ENCODE measurements around the gene MAP7D3.
"Not testable (repeated sequence)": the region's sequence is repeated elsewhere in the genome, so short reads cannot be mapped to it uniquely, and the experiment has no call there.

Gene MAP7D3, protein sequence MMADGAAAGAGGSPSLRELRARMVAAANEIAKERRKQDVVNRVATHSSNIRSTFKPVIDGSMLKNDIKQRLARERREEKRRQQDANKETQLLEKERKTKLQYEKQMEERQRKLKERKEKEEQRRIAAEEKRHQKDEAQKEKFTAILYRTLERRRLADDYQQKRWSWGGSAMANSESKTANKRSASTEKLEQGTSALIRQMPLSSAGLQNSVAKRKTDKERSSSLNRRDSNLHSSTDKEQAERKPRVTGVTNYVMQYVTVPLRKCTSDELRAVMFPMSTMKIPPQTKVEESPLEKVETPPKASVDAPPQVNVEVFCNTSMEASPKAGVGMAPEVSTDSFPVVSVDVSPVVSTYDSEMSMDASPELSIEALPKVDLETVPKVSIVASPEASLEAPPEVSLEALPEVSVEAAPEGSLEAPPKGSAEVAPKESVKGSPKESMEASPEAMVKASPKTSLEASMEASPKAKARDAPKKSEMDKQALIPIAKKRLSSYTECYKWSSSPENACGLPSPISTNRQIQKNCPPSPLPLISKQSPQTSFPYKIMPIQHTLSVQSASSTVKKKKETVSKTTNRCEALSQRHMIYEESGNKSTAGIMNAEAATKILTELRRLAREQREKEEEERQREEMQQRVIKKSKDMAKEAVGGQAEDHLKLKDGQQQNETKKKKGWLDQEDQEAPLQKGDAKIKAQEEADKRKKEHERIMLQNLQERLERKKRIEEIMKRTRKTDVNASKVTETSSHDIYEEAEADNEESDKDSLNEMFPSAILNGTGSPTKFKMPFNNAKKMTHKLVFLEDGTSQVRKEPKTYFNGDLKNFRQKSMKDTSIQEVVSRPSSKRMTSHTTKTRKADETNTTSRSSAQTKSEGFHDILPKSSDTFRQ

DNA sequence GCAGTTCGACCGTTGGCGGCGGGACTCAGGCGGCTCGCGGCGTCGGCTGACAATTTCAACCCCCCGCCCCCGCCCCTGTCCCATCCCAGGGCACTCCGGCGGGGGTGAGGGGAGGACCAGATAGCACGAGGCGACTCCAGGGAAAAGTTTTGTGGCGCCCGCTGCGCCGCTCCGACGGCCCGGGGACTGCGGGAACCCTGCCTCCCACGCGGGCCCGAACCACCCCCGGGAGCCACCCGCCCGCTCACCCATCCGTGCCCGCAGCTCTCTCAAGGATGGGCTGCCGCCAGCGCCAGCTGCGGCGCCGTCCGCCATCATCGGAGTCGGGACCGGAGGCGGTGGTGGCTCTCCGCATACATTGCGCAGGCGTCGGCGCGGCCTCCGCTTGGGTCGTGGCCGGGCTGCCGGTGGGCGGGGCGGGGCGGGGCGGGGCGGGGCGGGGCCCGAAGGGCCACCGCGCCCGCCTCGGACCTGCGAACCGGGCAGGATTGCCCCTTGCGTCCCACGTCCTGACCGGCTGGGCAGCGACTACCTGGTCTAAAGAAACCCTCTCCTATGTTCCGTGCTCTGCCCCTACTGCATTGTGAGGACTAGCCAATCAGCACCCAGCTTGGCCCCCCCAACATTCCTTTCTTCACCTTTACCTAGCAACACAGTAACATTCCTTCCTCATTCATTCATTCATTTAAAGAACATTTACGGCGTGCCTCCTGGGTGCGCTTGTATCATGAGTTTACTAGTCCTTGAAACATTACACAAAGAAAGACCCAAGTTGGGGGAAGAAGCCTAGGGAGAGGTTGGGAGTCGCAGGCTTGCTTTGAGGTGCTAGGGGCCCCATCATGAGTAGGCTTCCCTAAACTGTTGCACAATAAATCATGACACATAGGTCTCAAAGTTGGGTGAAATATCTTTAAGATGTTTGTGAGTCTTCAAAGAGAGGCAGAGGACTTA, at the start of gene MAP7D3:
Gene MAP7D3 (minus strand): TSS at position 360 of the 951 bp plus-strand sequence. CDS start 42 bp downstream, at position 318.
- in situ Hi-C loops (cut with MboI; ENCODE audit: low sequenced_read_pairs), result no loop called here

DNA sequence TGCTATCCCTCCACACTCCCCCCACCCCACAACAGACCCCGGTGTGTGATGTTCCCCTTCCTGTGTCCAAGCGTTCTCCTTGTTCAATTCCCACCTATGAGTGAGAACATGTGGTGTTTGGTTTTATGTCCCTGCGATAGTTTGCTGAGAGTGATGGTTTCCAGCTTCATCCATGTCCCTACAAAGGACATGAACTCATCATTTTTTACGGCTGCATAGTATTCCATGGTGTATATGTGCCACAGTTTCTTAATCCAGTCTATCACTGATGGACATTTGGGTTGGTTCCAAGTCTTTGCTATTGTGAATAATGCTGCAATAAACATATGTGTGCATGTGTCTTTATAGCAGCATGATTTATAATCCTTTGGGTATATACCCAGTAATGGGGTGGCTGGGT, 49.5 kb upstream of the MAP7D3 start, which contains the start of gene ADGRG4:
Gene ADGRG4 (plus strand): TSS at position 243 of the 400 bp plus-strand sequence. CDS start 7,815 bp downstream, outside the sequence.
- in situ Hi-C loops (cut with MboI; ENCODE audit: low sequenced_read_pairs), result not testable (repeated sequence)

DNA sequence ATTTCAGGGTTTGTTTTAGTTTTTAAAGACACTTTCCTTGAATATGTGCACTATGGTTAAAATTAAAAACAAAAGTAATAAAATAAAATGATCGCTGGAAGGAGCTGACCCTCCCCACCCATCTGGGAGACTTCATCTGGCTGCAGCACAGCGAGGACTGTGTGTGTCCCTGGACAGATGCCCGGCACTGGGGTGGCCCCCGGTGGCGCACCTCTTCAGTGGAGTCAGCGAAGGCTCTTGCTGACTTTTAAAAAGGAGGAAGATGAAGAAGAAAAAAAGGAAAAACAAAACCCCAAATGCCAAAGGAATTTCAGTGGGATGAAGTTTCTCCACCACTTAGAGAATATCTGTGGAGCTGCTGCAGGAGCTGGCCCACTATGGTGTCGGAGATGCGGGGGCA, 44.2 kb upstream of the MAP7D3 start:
- in situ Hi-C loops (cut with MboI; ENCODE audit: low sequenced_read_pairs), result no loop called here

DNA sequence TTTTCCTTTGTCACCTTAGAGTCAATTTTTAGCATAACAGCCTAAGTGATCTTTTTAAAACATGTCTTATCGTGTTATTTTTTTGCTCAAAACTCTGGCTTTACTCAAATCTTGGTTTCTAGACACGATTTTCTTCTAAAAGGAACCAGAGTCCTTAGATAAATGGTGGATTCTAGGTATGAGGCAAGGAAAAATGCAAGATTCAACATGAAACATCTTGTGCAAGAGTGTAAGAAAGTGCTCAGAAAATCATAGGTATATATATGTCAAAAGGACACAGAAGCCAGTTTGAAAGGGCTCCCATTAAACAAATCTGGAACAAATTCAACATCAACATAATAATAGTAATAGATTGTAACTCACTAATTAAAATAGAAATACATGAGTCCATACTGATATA, 41.5 kb upstream of the MAP7D3 start:
- in situ Hi-C loops (cut with MboI; ENCODE audit: low sequenced_read_pairs), result no loop called here

DNA sequence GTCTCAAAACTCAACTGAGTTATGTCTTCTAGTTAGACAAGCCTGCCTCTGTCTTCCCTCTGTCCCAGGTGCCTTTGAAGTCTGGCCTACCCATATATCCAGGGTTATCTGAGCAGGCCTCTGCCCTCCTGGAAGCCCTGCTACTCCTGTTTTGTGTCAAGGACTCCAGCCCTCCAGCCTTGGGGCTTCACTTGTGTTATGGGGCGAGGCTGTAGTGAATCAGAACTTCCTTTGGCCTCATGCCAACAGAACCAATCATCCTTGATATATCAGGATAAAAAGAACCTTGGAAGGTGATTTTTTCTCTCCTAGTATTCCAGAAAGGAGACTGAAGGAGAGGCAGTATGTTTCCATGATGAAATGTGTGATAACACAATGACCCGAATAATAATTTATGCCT, 40.6 kb upstream of the MAP7D3 start:
- in situ Hi-C loops (cut with MboI; ENCODE audit: low sequenced_read_pairs), result no loop called here

DNA sequence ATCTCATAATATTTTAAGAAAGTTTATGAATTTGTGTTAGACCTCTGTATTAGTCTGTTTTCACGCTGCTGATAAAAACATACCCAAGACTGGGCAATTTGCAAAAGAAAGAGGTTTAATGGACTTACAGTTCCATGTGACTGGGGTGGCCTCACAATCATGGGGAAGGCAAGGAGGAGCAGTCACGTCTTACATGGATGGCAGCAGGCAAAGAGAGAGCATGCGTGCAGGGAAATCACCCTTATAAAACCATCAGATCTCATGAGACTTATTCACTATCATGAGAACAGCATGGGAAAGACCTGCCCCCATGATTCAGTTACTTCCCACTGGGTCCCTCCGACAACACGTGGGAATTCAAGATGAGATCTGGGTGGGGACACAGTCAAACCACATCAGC, 35.2 kb upstream of the MAP7D3 start:
- in situ Hi-C loops (cut with MboI; ENCODE audit: low sequenced_read_pairs), result not testable (repeated sequence)

DNA sequence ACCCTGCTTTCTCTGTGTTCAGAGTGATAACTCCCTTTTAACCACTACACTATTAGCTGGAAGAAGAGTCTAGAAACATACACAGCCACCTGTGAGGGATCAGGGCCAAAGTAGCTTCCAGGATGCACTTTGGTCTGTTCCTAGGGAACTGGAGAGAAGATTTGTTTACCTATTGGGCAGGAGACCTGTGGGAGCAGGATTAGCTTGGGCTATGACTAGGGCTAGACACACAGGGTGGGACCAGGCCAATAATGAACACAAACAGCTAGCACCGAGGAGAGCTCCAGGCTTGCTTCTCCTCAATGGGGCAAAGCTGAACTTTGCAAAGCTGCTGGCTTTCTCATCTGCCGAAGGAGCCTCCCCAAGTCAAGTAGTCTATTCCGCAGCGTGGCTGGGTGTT, 24.4 kb upstream of the MAP7D3 start:
- in situ Hi-C loops (cut with MboI; ENCODE audit: low sequenced_read_pairs), result no loop called here

DNA sequence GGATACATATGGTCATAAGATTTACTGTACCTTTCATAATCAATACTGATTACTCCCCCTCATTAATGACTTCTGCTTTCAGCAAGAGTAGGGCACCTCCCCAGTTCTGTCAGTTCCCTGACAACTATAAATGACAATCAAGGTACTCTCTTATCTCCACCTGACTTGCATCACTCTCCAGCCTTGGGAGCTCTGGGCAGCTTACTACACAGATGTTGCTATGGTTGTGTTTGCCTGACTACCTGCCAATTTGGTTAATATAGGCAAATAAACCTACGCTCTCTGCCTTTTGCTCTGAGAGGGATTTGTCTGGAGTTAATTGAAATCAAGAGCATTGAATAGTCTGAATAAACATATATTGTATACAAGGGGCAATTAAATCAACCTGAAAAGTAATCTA, 22.8 kb upstream of the MAP7D3 start:
- in situ Hi-C loops (cut with MboI; ENCODE audit: low sequenced_read_pairs), result no loop called here

DNA sequence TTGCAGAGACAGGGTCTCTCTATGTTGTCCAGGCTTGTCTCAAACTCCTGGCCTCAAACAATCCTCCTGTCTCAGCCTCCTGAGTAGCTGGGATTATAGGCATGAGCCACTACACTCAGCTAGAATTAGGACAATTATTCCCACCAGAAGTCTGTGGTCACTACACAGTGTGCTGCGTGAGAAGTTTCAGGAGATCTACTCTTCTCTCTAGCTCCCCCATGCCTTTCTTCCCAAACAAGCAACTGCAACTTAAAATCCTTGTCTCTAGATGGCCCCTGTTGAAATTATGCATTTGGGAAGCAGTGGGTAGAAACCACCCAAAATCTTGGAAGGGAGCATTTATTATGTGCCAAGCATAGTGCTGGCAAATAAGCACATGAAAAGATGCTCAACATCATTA, 21.1 kb upstream of the MAP7D3 start:
- in situ Hi-C loops (cut with MboI; ENCODE audit: low sequenced_read_pairs), result no loop called here

DNA sequence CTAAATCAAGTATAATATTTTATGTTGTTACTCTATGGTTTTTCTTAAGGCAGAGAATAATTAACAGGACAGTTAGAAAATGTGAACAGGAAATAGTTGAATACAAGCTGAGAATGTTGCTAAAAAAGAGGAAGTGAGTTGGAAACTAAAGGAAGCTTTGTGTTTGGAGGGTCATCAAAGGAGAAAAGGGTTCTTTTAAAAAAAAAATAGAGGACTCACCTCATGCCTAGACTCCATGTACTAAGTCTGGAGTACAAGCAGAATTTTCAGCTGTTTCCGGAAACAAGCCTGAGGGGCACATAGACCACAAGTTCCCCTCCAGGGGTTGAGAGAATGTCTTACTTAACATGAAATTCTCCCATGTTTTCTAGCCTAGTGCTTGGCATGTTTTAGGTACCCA, 20.1 kb upstream of the MAP7D3 start:
- in situ Hi-C loops (cut with MboI; ENCODE audit: low sequenced_read_pairs), result no loop called here

DNA sequence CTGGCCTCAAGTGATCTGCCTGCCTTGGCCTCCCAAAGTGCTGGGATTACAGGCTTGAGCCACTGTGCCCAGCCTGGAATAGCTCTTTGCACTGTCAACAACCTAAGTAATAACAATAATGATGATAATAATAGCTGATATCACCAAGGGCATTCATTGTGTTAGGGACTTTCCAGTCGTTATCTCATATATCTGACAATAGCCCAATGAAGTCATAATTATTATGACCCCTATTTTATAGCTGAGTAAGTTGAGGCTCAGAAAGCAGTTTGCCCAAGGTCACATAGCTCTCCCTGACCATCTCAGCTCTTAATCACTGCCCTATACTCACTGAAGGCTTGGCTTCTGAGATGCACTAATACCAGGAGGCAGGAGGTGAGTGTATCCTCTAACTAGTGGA, 18.7 kb upstream of the MAP7D3 start:
- in situ Hi-C loops (cut with MboI; ENCODE audit: low sequenced_read_pairs), result no loop called here

DNA sequence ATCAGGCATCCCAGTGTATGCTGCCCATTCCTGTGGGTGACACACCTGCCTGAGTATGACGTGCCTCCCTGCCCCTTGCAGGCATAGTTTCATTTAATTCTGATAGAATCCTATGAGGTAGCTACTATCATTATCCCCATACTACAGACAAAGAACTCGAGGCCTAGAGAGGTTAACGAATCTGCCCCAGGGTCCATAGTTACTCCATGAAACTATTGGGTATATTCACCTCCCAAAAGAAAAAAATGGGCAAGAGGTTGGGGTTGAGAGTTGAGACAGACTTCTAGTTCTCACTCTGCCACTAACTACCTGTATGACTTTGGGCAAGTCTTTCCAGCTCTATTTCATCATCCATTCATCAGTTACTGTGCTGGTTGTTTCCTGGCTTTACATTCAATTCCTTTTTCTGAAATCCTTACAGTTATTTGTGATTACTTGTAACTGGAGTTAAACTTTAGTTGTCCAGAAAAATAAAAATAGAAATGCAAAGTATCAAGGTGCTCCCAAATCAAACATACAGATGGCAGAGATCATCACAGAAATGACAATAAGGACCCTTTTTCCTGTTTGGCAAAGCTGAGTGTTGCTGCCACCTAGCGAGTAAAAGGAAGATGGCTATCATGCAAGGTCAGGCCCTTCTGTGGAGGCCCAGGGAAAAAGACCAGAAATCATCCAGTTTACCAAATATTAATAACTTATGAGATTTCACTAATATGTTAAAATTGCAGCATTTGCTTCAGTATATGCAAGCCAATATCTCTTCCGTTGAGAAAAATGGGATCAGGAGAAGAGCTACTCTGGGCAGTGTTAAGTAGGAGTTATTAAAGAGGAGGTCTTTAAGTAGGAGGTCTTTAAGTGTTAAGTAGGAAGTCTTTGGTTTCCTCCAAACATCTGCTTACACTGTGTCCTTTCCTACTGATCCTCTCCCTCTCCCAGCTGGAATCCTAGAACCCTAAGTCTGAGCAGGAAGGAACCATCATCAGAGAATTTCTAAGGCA, 17.1 kb upstream of the MAP7D3 start:
- in situ Hi-C loops (cut with MboI; ENCODE audit: low sequenced_read_pairs), result no loop called here

DNA sequence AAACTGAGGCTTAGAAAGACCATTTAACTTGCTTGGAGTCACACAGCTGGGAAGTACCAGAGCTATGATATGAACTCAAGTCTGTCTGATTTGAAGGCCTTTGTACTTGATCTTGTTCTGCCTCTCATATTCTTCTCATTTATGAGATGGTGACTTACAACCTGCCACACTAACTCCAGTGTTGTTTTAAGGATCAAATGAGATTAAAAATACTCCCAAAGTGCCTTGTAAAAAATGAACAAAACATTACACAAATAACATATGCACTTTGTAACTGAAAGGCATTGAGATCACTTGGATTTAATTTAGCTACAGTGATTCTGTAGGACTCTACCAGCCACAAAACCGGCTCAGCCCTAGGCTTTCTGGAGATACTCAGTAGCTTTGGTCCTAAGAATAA, 15.6 kb upstream of the MAP7D3 start:
- in situ Hi-C loops (cut with MboI; ENCODE audit: low sequenced_read_pairs), result no loop called here

DNA sequence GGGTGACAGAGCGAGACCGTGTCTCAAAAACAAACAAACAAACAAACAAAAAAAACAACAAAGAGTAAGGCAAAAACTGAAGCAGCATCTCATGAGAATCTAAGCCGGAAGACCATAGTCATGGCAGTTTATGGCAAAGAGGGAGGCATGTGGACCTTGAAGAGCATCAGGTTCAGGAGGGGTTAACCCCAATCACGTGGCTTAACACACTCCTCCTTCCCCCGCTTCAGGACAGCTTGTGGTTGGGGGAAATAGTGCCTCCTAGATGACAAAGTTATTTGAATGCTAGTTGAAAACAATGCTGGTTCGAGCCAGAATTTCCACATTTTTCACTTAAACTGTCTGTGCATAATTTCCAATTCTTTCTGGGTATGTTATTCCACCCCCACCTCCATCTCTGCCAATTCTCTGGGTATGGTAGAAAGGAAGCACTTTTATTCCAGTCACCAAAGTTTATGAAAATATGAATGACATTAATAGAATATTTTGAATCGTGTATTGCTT, 11.7 kb upstream of the MAP7D3 start:
- in situ Hi-C loops (cut with MboI; ENCODE audit: low sequenced_read_pairs), result no loop called here

DNA sequence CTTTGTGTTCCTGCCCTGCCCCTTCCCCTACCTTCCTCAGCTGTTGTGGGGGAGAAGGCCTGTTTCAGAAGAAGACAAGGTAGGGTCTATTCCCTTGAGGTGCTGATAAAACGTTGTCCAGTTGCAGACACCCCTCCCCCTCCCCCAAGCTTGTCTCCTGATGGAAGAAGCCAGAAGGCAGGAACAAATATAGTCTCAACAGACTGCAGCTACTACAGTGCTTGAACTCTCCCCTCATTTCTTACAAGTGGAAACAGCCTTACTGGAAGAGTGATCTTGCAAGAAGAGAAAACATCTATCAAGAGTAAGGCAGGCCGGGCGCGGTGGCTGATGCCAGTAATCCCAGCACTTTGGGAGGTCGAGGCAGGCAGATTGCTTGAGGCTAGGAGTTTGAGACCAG, 11.0 kb upstream of the MAP7D3 start:
- in situ Hi-C loops (cut with MboI; ENCODE audit: low sequenced_read_pairs), result no loop called here

DNA sequence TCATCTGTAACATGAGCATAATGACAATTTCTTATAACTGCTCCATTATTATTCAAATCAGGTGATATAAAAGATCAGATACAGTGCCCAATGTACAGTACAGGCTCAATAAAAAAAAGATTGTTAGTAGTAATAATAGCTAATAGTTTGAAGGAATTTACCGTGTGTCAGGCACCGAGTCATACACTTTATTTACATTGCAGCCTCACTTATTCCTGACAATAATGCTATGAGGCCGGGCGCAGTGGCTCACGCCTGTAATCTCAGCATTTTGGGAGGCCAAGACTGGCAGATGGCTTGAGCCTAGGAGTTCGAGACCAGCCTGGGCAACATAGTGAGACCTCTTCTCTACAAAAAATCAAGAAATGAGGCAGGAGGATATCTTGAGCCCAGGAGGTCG, 10.1 kb upstream of the MAP7D3 start:
- in situ Hi-C loops (cut with MboI; ENCODE audit: low sequenced_read_pairs), result no loop called here

DNA sequence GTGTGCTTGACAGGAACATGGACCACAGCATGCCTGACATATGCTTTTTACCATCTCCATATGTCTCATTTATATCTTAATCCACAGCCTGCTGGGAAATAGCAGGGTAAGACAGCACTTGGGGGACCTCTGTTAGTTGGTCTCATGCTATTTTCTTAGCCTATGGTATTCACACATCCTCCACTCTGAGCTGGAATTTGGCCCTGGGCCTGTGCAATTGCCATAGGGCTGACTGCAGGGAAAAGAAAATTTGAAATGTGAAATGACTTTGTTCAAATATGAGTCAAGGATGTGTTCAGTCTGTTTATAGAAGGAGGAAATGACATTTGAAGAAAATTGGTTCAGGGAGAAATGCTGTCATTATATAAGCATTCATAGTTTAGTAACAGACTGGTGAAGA, 9.6 kb upstream of the MAP7D3 start:
- in situ Hi-C loops (cut with MboI; ENCODE audit: low sequenced_read_pairs), result no loop called here

DNA sequence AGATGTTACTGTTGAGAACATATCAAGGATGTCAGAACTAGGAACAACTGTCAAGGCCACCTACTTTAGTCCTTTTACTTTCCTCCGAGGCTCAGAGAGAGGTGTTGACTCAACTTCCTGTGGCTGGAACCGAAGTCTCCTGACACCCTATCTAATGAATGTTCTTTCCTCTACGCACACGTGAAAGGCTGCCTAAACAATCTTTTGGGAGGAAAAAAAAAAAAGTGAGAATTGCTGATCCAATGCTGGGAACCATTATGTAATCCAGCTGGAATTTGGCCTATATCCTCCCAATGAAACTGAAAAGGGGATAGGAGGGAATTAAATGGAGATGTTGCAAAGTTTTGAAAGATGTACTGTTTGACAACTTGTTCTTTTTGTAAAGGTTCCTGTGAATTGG, 8.3 kb upstream of the MAP7D3 start:
- in situ Hi-C loops (cut with MboI; ENCODE audit: low sequenced_read_pairs), result no loop called here

DNA sequence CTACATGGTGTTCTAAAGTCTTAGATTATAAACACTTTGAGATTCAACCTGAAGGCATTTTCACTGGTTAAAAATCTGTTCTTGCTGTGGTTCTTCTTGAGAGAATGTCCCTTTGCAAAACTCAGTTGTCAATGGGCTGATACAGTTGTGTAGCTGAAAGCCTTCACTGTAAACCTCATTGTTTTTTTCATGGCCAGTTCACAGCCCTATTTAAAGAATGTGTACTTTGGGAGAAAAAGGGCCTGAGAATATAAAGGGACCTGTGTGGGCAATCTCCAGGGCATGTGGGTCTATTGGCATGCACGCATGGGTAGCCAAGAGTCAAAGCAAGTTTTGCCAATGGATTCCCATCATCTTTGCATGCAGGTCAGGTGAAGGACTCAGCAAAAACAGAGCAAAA, 7.8 kb upstream of the MAP7D3 start:
- in situ Hi-C loops (cut with MboI; ENCODE audit: low sequenced_read_pairs), result no loop called here
